ENCODE results near the gene GSN.

GSN gene

DNA sequence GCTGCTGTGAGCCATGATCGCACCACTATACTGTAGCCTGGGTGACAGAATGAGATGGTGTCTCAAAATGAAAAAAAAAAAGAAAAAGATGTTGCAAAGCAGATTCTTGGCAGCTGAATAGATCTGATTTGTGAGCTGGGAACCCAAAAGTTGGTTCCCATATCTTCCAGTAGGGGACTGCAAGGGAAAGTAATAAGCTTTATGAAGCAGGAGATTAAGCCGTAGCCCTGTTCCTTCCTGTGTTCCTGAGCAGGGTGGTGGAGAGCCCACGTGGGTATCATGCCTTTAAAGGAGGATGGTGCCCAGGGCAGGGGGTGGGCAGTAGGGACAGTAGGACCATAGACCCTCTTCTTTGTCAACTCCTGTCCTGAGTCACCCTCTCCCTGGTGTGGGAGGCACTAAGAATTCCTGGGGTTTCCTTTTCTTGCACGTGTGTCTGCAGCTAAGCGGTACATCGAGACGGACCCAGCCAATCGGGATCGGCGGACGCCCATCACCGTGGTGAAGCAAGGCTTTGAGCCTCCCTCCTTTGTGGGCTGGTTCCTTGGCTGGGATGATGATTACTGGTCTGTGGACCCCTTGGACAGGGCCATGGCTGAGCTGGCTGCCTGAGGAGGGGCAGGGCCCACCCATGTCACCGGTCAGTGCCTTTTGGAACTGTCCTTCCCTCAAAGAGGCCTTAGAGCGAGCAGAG is 64.2 kb downstream of the GSN start:
- Histone ChIP-seq H3K36me3 (ENCODE audit: insufficient read depth, low read length) (no peaks in the 10 kb centered on the region; the same call in 1 of the 2 replicates), H3K9me2 (replicated peaks; ENCODE audit: low read depth, low read length) (no peaks in the 10 kb centered on the region), H2AFZ (ENCODE audit: low read length) (no peak overlapping the region), H3K4me3 (ENCODE audit: low read length, poor library complexity, severe bottlenecking) (no peak overlapping the region), H4K20me1 (ENCODE audit: insufficient read depth, low read length, poor library complexity, severe bottlenecking) (no peaks in the 10 kb centered on the region), H3K4me1 (ENCODE audit: insufficient read depth, low read length, poor library complexity, severe bottlenecking) (peaks cover 14% of the 10 kb centered on the region), H3F3A (ENCODE audit: low read depth) (no peaks in the 10 kb centered on the region), H3K9ac (ENCODE audit: low read depth, low read length, poor library complexity, severe bottlenecking) (no peak overlapping the region), H3K4me2 (ENCODE audit: low read depth, low read length, poor library complexity, severe bottlenecking) (no peak overlapping the region), H3K79me2 (ENCODE audit: insufficient read depth, low read length) (no peaks in the 10 kb centered on the region), H3K9me3 (ENCODE audit: insufficient read depth, low read depth, low read length) (no peaks in the 10 kb centered on the region), H3K27me3 (ENCODE audit: insufficient read depth, low read length, poor library complexity, severe bottlenecking) (no peaks in the 10 kb centered on the region)
- TF ChIP-seq, protein P1, sequence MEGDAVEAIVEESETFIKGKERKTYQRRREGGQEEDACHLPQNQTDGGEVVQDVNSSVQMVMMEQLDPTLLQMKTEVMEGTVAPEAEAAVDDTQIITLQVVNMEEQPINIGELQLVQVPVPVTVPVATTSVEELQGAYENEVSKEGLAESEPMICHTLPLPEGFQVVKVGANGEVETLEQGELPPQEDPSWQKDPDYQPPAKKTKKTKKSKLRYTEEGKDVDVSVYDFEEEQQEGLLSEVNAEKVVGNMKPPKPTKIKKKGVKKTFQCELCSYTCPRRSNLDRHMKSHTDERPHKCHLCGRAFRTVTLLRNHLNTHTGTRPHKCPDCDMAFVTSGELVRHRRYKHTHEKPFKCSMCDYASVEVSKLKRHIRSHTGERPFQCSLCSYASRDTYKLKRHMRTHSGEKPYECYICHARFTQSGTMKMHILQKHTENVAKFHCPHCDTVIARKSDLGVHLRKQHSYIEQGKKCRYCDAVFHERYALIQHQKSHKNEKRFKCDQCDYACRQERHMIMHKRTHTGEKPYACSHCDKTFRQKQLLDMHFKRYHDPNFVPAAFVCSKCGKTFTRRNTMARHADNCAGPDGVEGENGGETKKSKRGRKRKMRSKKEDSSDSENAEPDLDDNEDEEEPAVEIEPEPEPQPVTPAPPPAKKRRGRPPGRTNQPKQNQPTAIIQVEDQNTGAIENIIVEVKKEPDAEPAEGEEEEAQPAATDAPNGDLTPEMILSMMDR (conservative IDR thresholded peaks at IDR 0.05; ENCODE audit: low read length) = no peak
- TF ChIP-seq EZH2phosphoT487 (IDR thresholded peaks at IDR 0.05; ENCODE audit: borderline replicate concordance) = no peak

DNA sequence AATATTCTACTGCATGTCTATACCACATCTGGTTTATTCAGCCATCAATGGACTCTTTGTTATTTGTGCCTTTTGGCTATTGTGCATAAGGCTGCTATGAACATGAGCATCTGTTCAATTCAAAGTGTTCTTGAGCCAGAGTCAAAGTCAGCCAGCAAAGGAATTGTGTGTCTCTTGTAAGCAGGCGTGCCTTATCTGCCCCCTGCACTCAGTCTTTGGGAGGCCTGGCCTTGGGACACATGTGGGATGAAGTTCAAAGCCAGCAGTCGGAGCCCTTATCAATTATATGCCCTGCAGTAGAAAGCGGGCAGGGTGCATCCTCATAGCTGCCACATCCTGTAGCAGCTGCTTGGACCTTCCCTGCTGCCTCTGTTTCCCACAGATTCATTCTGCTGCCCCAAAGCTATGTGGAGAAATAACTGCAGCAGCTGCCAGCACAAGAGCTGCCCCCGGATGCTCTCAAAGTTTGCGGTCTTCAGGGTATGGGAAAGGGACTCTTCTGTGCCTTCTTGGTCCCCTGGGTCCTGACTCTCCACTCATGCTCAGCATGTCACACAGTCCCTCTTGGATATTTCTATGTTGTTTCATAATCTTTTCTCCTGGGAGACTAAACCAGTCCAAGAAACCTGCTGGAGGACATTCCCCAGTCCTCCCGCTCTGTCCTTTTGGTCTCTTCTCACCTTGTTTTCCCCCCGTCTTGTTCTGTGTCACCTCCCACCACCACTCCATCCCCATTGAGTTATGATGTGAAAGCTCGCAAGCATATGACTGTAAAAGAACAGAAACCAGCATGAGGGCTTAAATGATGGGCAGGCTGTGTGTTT is 66.2 kb downstream of the GSN start:
- TF ChIP-seq EZH2phosphoT487 (IDR thresholded peaks at IDR 0.05; ENCODE audit: borderline replicate concordance) = no peak
- TF ChIP-seq, protein P1 (conservative IDR thresholded peaks at IDR 0.05; ENCODE audit: low read length) = no peak
- no peaks in the 10 kb centered on the region; the same call in 1 of the 2 replicates for H3K36me3 ChIP-seq (ENCODE audit: insufficient read depth, low read length)
- H4K20me1 ChIP-seq (ENCODE audit: insufficient read depth, low read length, poor library complexity, severe bottlenecking) = no peaks in the 10 kb centered on the region
- no peaks in the 10 kb centered on the region for H3K9me2 ChIP-seq (replicated peaks; ENCODE audit: low read depth, low read length)
- H2AFZ ChIP-seq (ENCODE audit: low read length) = no peak overlapping the region
- no peaks in the 10 kb centered on the region for H3F3A ChIP-seq (ENCODE audit: low read depth)
- H3K9ac ChIP-seq (ENCODE audit: low read depth, low read length, poor library complexity, severe bottlenecking) = no peak overlapping the region
- no peak overlapping the region for H3K4me2 ChIP-seq (ENCODE audit: low read depth, low read length, poor library complexity, severe bottlenecking)
- no peaks in the 10 kb centered on the region for H3K79me2 ChIP-seq (ENCODE audit: insufficient read depth, low read length)
- peaks cover 22% of the 10 kb centered on the region for H3K4me1 ChIP-seq (ENCODE audit: insufficient read depth, low read length, poor library complexity, severe bottlenecking)
- H3K4me3 ChIP-seq (ENCODE audit: low read length, poor library complexity, severe bottlenecking) = no peak overlapping the region
- H3K27me3 ChIP-seq (ENCODE audit: insufficient read depth, low read length, poor library complexity, severe bottlenecking) = no peaks in the 10 kb centered on the region
- no peaks in the 10 kb centered on the region for H3K9me3 ChIP-seq (ENCODE audit: insufficient read depth, low read depth, low read length)

DNA sequence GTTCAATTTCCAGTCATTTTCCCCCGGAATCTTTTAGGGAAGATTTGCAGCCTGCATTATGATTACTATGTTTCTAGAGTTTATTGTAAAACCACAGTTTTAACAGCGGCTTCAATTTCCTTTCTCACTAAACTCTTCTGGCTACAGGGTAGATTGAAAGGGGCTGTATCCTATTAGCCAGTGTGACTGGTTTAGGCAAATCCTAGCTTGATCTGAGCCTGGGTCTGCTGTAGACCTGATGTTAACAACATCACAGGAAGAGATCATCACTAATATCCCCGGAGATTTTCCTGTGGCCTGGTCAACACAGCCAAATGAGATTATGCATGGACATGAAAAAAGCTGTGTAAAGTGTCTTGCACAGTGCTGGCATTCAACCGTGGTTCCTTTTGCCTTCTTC is 68.7 kb downstream of the GSN start:
- Histone ChIP-seq H3K9me3 (ENCODE audit: insufficient read depth, low read depth, low read length) (no peaks in the 10 kb centered on the region), H3K27me3 (ENCODE audit: insufficient read depth, low read length, poor library complexity, severe bottlenecking) (no peaks in the 10 kb centered on the region), H3K9ac (ENCODE audit: low read depth, low read length, poor library complexity, severe bottlenecking) (no peak overlapping the region), H3K4me1 (ENCODE audit: insufficient read depth, low read length, poor library complexity, severe bottlenecking) (peaks cover 26% of the 10 kb centered on the region), H3K36me3 (ENCODE audit: insufficient read depth, low read length) (no peaks in the 10 kb centered on the region), H3K9me2 (replicated peaks; ENCODE audit: low read depth, low read length) (no peaks in the 10 kb centered on the region), H3K4me2 (ENCODE audit: low read depth, low read length, poor library complexity, severe bottlenecking) (no peak overlapping the region), H3K79me2 (ENCODE audit: insufficient read depth, low read length) (no peaks in the 10 kb centered on the region), H4K20me1 (ENCODE audit: insufficient read depth, low read length, poor library complexity, severe bottlenecking) (no peaks in the 10 kb centered on the region), H3F3A (ENCODE audit: low read depth) (no peaks in the 10 kb centered on the region), H2AFZ (ENCODE audit: low read length) (no peak overlapping the region), H3K4me3 (ENCODE audit: low read length, poor library complexity, severe bottlenecking) (no peak overlapping the region)
- no peak for TF ChIP-seq EZH2phosphoT487 (IDR thresholded peaks at IDR 0.05; ENCODE audit: borderline replicate concordance)
- TF ChIP-seq, protein P1 (conservative IDR thresholded peaks at IDR 0.05; ENCODE audit: low read length) = no peak
